NCI-H226 (cell line): ENCODE results near the gene TFDP2.

Source experiments
- DNase-seq: peaks from one replicate; pipeline ENCODE4 v3.0.0-alpha.2; 2015

Gene TFDP2

DNA sequence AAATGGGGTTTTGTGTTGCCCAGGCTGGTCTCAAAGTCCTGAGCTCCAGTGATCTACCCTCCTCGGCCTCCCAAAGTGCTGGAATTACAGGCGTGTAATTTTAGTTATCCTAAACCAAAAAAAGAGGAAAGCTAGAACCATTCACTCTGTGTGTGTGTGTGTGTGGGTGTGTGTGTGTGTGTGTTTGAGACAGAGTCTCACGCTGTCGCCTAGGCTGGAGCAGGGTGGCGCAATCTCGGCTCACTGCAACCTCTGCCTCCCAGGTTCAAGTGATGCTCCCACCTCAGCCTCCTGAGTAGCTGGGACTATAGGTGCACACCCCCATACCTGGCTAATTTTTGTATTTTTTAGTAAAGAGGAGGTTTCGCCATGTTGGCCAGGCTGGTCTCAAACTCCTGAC lies 84.0 kb downstream of the TFDP2 start:
- no peak for DNase-seq

- no peak for DNase-seq
These were observed 84.9 kb downstream of the TFDP2 start for GRCh38 chr3:142064454-142064853.

- DNase-seq = no peak
These were observed 92.0 kb downstream of the TFDP2 start for GRCh38 chr3:142057331-142057725.

DNA sequence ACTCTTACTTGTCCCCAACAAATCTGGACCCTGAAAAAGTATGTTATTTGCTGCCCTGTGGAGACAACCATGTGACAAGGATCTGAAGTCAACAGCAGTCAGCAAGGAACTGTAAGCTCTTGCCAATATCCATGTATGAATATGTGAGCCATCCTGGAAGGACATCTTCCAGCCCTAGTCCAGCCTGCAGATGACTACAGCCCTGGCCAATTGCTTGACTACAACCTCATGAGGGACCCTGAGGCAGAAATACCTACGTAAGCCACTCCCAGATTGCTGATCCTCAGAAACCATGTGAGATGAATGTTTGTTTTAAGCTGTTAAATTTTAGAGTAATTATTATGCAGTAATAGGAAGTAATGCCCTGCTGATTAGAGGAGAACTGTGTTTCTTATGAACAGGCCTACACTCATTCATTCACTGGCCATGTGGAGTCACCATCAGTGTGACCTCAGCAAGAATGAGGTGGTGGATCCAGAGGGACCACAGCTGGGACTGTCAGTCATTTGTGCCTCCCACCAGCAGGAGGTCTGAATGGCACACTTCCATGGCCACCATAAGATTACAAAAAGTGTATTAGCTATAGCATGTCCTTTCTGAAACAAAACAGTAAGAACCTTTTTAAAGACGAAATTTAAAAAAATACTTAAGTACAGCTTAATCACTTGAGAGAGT lies 92.6 kb downstream of the TFDP2 start:
- no peak for DNase-seq

DNA sequence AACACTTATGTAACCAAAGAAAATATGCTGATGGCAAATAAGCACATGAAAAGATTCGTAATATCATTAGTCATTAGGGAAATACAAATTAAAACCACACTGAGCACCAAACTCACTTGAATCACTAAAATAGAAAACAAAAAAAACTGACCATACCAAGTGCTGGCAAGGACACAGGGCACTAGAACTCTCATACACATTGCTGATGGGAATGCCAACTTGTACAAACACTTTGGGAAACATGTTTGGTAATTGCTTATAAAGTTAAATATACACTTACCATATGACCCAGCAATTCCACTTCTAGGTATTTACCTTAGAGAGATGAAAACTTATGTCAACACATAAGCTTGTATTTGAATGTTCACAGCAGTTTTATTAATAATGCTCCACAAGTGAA lies 95.5 kb downstream of the TFDP2 start:
- DNase-seq = no peak

GRCh38 chr3:142053244-142053643 lies 96.1 kb downstream of the TFDP2 start:
- no peak for DNase-seq

GRCh38 chr3:142051351-142051750 lies 98.0 kb downstream of the TFDP2 start:
- no peak for DNase-seq

- no peak for DNase-seq
These were observed 102.3 kb downstream of the TFDP2 start for GRCh38 chr3:142047021-142047369.

- peak; percentile 52 for DNase-seq
These were observed 102.9 kb downstream of the TFDP2 start for GRCh38 chr3:142046320-142047020.

GRCh38 chr3:142040941-142041491 lies 108.3 kb downstream of the TFDP2 start:
- DNase-seq = no peak

DNA sequence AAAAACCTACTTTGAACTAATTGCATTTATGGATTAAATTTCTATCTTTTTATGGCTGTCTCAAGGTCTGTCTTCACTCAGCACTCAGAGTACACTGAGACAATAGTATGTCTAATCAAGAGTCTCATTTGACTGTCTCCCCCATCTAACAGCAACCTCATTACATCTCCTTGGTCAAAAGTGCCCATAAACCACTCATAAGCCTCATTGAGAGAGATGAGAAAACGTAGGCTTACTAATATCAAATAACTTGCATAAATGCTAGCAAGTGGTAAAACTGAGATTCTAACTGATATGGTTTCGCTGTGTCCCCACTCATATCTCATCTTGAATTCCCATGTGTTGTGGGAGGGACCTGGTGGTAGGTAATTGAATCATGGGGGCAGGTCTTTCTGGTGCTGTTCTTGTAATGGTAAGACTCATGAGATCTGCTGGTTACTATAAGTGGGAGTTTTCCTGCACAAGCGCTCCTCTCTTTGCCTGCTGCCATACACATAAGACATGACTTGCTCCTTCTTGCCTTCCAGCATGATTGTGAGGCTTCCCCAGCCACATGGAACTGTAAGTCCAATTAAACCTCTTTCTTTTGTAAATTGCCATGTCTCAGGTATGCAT lies 113.9 kb downstream of the TFDP2 start:
- DNase-seq = no peak

- no peak for DNase-seq
These were observed 116.1 kb downstream of the TFDP2 start for GRCh38 chr3:142033292-142033691.

DNA sequence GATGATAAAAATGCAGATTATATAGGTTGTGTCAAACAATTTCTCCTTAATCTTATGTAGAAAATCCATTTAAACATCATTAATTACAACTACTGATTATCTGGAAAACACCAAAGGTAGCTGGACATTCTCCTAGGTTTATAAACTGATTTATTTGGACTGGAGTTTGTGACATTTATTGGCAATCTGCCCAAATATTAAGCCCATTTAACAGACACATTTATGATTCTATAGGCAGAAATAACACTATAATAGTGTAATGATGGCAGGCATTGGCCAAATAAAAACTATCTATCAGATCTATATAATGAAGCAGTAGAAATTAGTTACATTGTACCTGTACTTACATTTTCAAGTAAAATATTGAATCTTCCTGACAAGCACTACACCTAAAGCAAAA lies 117.8 kb downstream of the TFDP2 start:
- DNase-seq = no peak

- DNase-seq = no peak
These were observed 119.6 kb downstream of the TFDP2 start for GRCh38 chr3:142029791-142030190.

- no peak for DNase-seq
These were observed 120.2 kb downstream of the TFDP2 start for GRCh38 chr3:142029052-142029642.

DNA sequence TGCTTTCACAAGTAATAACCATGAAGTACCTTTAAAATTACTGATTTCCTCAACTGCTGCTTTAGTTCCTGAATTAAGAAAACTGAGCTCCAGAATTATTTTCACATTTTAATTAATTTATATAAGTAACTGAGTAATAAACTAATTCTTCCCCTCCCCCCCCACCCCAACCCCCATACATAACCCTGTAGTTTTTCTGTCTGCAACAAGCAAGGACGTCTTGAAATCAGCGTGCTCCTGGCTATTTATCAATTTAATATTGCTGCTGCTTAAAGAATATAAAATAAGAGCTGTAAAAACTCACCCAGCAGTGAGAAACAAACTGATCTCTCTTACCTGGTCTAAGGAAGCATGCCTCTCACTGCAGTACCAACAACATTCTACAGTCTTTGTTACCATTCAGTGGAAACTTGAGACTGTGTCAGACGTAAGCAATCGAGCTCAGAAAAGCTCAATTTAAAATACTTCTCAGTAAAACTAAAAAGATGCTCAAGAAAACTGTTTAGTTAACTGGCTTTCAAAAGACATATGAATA lies 121.0 kb downstream of the TFDP2 start:
- DNase-seq = peak; percentile 35

DNA sequence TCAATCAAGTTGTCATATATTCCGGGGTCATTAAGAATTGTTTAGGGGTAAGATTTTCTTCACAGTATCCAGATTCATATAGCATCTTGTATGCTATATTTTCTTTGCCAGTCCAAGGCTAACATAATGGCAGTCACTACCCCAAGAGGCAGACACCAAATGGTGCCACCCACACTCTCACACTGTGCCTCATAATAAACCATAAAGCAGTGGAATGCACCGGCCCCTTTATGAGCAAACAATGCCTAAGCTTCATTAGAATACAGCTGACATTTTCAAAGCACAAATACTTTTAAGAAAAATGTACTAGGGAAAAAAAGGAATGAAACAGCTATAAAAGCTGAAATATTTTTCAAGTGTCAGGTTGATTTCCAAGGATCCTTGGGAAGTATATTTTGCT lies 121.6 kb downstream of the TFDP2 start:
- DNase-seq = no peak

DNA sequence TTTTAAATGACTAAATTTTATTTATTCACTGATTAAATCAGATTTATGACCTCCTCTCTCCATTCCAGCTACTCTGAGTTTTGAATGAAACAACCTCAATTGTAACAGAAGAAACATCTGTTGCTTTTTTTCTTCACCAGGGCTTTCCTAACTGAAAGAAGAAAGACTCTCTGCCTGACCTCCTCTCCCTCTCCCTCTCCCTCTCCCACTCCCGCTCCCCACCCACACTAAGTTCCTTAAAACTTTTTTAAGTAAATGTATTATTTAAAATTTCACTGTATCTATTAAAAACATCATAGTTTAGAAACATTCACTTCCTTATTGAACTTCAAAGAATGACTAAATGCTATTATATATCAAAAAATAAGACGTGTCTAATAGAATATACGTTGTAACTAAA lies 122.0 kb downstream of the TFDP2 start:
- no peak for DNase-seq

DNA sequence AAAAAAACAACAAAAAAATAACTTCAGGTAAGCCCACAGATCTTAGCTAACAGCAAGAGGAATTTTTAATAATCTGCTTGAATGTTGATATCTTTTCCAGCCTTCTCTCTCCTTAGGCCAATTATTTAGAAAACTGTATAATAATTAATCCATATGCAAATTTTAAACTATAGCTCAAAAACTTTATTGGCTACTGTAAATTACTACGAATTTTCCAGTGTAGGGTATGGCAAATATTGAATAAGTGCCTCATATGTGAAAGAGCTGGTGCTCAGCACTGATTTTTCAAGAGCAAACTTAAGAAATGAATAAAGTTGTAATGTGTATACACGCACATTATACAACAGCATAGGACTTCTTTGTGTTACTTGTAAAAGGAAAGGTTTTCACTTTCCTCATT lies 123.0 kb downstream of the TFDP2 start:
- no peak for DNase-seq

- no peak for DNase-seq
These were observed 127.0 kb downstream of the TFDP2 start for GRCh38 chr3:142022381-142022780.

DNA sequence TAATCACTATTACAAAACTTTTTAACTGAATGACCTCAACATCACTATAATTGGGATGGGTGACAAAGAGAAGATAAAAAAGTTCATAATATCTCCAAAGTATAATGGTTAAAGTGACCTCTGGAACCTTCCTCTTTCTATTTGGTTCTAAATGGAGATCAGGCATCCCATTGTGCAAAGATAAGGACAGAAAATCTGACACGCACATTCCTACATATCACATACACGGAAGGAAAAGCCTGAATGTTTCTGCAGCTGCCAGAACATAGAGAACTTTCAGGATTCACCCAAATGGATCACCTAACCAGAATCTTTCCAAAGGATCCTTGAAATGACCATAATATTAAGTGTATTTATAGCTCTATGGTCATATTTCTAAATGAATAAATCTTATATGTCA lies 128.2 kb downstream of the TFDP2 start:
- DNase-seq = no peak

GRCh38 chr3:142019794-142020320 lies 129.5 kb downstream of the TFDP2 start:
- DNase-seq = no peak

DNA sequence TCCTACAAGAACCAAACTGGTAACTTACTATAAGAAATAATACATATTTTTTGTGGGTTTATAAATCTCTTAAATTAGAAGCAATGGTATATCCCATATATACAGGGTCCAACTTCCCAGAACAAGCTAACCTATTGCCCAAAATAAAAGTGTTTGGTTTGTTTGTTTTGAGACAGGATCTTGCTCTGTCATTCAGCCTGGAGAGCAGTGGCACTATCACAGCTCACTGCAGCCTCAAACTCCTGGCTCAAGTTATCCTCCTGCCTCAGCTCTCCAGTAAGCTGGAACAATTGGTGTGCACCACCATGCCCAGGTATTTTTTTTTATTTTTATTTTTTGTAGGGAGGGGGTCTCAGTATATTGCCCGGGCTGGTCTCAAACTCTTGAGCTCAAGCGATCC lies 135.4 kb downstream of the TFDP2 start:
- DNase-seq = no peak
